Measurements from ENCODE around the gene MAGI1.
"Not testable (repeated sequence)": the region's sequence is repeated elsewhere in the genome, so short reads cannot be mapped to it uniquely, and the experiment has no call there.

DNA sequence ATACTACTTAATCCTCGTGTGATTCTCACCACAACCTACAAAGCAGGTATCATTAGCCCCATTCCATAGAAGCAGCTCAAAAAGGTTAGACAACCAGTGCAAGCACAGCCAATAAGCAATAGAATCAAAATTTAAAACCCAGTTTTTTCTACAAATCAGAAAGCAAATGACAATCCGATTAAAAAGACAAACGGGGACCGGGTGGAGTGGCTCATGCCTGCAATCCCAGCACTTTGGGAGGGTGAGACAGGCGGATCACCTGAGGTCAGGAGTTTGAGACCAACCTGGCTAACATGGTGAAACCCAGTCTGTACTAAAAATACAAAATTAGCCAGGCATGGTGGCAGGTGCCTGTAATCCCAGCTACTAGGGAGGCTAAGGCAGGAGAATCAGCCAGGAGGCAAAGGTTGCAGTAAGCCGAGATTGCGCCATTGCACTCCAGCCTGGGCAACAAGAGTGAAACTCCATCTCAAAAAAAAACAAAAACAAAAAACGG is 430.7 kb downstream of the MAGI1 start:
- TF ChIP-seq, protein P1, sequence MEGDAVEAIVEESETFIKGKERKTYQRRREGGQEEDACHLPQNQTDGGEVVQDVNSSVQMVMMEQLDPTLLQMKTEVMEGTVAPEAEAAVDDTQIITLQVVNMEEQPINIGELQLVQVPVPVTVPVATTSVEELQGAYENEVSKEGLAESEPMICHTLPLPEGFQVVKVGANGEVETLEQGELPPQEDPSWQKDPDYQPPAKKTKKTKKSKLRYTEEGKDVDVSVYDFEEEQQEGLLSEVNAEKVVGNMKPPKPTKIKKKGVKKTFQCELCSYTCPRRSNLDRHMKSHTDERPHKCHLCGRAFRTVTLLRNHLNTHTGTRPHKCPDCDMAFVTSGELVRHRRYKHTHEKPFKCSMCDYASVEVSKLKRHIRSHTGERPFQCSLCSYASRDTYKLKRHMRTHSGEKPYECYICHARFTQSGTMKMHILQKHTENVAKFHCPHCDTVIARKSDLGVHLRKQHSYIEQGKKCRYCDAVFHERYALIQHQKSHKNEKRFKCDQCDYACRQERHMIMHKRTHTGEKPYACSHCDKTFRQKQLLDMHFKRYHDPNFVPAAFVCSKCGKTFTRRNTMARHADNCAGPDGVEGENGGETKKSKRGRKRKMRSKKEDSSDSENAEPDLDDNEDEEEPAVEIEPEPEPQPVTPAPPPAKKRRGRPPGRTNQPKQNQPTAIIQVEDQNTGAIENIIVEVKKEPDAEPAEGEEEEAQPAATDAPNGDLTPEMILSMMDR (conservative IDR thresholded peaks at IDR 0.05) = not testable (repeated sequence)
- not testable (repeated sequence) for TF ChIP-seq ZFX (IDR thresholded peaks at IDR 0.05)

All from C4-2B (cell line).